Measurements from ENCODE around the gene UGCG. TPM values are rescaled to one million over a fixed set of nuclear protein-coding genes. Genes with fewer than 3 reads are reported as not detected.
"Not testable (repeated sequence)": the region's sequence is repeated elsewhere in the genome, so short reads cannot be mapped to it uniquely, and the experiment has no call there.

Gene UGCG
- total and polyA plus RNA-seq, 2 of the 8 experiments (the other 6 are each of a cell fraction or from before 2014, with no cell fraction given), result 14.9 to 34.0 TPM

DNA sequence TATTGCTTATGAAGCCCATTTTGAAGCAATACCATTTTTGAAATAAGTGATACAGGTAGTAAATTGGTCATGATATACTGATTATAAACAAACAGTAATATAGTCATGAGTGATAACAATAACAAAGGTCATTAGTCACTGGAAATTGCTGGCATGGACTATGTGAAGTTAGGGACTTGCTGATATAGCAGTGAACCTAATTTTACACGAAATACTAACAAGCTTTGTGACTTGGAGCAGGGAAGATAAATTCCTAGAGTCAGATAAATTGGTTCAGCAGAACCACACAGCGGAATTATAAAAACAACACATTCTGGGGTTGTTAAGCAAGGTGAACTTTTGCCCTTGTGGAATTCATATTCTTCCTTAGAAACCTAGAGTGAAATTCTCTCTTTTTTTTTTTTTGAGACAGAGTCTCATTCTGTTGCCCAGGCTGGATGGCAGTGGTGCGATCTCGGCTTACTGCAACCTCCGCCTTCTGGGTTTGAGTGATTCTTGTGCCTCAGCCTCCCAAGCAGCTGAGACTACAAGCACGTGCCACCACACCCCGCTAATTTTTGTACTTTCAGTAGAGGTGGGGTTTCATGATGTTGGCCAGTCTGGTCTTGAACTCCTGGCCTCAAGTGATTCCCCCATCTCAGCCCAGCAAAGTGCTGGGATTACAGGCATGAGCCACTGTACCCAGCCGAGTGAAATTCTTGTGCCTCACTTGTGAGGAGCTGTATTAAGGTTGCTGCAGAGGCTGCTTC, 6.0 kb downstream of the UGCG start (continued):
- TF ChIP-seq RBBP5 (IDR thresholded peaks at IDR 0.05; ENCODE audit: borderline replicate concordance, low read depth, low read length) (no peak), BACH1 (IDR thresholded peaks at IDR 0.05; ENCODE audit: low read length) (no peak), EP300 (IDR thresholded peaks at IDR 0.05; ENCODE audit: borderline replicate concordance in 1 of 2, low read depth in 2 of 2, low read length in 2 of 2) (no peak), SIX5 (IDR thresholded peaks at IDR 0.05; ENCODE audit: low read depth, low read length) (no peak)

DNA sequence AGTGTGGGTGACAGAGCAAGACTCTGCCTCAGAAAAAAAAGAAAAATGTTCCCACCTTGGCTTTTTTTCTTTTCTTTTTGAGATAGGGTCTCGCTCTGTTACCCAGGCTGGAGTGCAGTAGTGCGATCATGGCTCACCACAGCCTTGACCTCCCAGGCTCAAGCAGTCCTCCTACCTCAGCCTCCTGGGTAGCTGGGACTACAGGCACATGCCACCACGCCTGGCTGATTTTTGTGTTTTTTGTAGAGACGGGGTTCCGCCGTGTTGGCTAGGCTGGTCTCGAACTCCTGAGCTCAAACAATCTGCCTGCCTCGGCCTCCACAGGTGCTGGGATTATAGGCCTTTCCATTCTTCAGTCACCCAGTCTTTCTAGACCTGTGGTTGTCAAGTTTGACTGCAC, 6.9 kb downstream of the UGCG start:
- H2BK5ac ChIP-seq (ENCODE audit: low read depth, low read length); H3K23me2 ChIP-seq (ENCODE audit: low read depth, low read length); H3K14ac ChIP-seq (ENCODE audit: insufficient read length); H3K79me1 ChIP-seq (ENCODE audit: low read depth, low read length); H3K56ac ChIP-seq (replicated peaks; ENCODE audit: insufficient read length, low read depth, low read length); H2BK120ac ChIP-seq (replicated peaks; ENCODE audit: low read depth, low read length); H3K18ac ChIP-seq (ENCODE audit: extremely low read depth, low read length); H3K27ac ChIP-seq (ENCODE audit: low read depth, low read length); H4K91ac ChIP-seq (replicated peaks; ENCODE audit: insufficient read length, low read length); H4K20me1 ChIP-seq (replicated peaks in 1 of 2; ENCODE audit: control insufficient read depth in 1 of 2, insufficient read depth in 2 of 2, low read length in 2 of 2); POLR2A ChIA-PET (ENCODE audit: partially characterized antibody); H4K5ac ChIP-seq (ENCODE audit: insufficient read length, low read depth, low read length); H2AK5ac ChIP-seq (ENCODE audit: low read depth, low read length); H2AFZ ChIP-seq (ENCODE audit: low read length); H3K36me3 ChIP-seq (ENCODE audit: control insufficient read depth in 2 of 4, insufficient read depth in 4 of 4, low read length in 3 of 4); H3K9me3 ChIP-seq (ENCODE audit: insufficient read depth in 2 of 2, low read depth in 1 of 2, low read length in 1 of 2); H3K4me3 ChIP-seq (ENCODE audit: extremely low read depth in 1 of 4, insufficient read depth in 2 of 4, low read depth in 3 of 4, low read length in 4 of 4); H2BK15ac ChIP-seq (ENCODE audit: low read length); FAIRE-seq; H3K4me2 ChIP-seq (ENCODE audit: insufficient read depth in 1 of 2, low read depth in 2 of 2, low read length in 2 of 2); DNase-seq (ENCODE audit: low read depth in 1 of 2, low spot score in 2 of 2); H3K9ac ChIP-seq (replicated peaks in 1 of 4; ENCODE audit: extremely low read depth in 1 of 4, low read depth in 3 of 4, low read length in 3 of 4); H4K8ac ChIP-seq (ENCODE audit: extremely low read depth, insufficient read depth, low read length); H3K27me3 ChIP-seq (replicated peaks in 1 of 4; ENCODE audit: control insufficient read depth in 3 of 4, extremely low read depth in 1 of 4, insufficient read depth in 3 of 4, low read length in 3 of 4); H2BK20ac ChIP-seq (ENCODE audit: low read length); H3K4me1 ChIP-seq (replicated peaks in 1 of 4; ENCODE audit: control insufficient read depth in 3 of 4, insufficient read depth in 4 of 4, low read length in 3 of 4); H3K23ac ChIP-seq (ENCODE audit: insufficient read length); H2BK12ac ChIP-seq (ENCODE audit: low read depth, low read length); H3K4ac ChIP-seq (replicated peaks; ENCODE audit: insufficient read length, low read depth, low read length): not testable (repeated sequence)
- H3K79me2 ChIP-seq (ENCODE audit: control insufficient read depth in 1 of 2, insufficient read depth in 2 of 2, low read length in 2 of 2), result peaks cover 33 to 93% of the 10 kb centered on the region in 2 experiments
- CTCF ChIA-PET (ENCODE audit: partially characterized antibody), result interaction anchor here (1.8 kb wide), 1 partner anchor 16 kb away, joined by 4 read pairs; no protein-coding TSS in a partner anchor
- 91% methylated on average over 8 of the region's 8 CpGs; no CpG with 5 or more reads in 1 of the 2 experiments for WGBS, 2 experiments (ENCODE audit: extremely low coverage in 1 of 2, insufficient coverage in 1 of 2, insufficient read length in 1 of 2, insufficient replicate concordance in 2 of 2, low coverage in 1 of 2, low lambda C conversion rate in 2 of 2, missing lambda C conversion rate in 1 of 2)

All from H1 (cell line).